Keratinocyte (primary cell): ENCODE measurements around the gene B3GAT1.

Experiments
- CTCF ChIP-seq, 3 experiments: IDR thresholded peaks in 1 of 3; conservative IDR thresholded peaks in 1 of 3; optimal IDR thresholded peaks in 1 of 3; 2 replicates in 2 of 3; 3 replicates in 1 of 3; pipeline versions ENCODE3 to v1.5.1; 2011; ENCODE audit warnings: low read length in 3 of 3, mild to moderate bottlenecking in 3 of 3, moderate library complexity in 2 of 3, control low read depth in 1 of 3, inconsistent platforms in 1 of 3; ENCODE audit not compliant: insufficient read depth in 2 of 3; ENCODE audit errors: extremely low read depth in 1 of 3
- EZH2 ChIP-seq: IDR thresholded peaks from one replicate; pipeline ENCODE4 v1.6.1; 2012; ENCODE audit warnings: inconsistent platforms, mild to moderate bottlenecking, low read length, moderate library complexity

GRCh38 chr11:134349109-134349801 lies 62.8 kb downstream of the B3GAT1 start:
- TF ChIP-seq CTCF (optimal IDR thresholded peaks at IDR 0.05 in 1 of 3, IDR thresholded peaks at IDR 0.05 in 1 of 3, conservative IDR thresholded peaks at IDR 0.05 in 1 of 3; ENCODE audit: extremely low read depth in 1 of 3, insufficient read depth in 2 of 3, low read length in 3 of 3) = no peak
- no peak for TF ChIP-seq EZH2
